ENCODE results near the gene TGM1.
A peak's percentile ranks its signal among the peaks of the same experiment; 100 is the strongest.
"Not testable (repeated sequence)": the region's sequence is repeated elsewhere in the genome, so short reads cannot be mapped to it uniquely, and the experiment has no call there.

Gene TGM1

DNA sequence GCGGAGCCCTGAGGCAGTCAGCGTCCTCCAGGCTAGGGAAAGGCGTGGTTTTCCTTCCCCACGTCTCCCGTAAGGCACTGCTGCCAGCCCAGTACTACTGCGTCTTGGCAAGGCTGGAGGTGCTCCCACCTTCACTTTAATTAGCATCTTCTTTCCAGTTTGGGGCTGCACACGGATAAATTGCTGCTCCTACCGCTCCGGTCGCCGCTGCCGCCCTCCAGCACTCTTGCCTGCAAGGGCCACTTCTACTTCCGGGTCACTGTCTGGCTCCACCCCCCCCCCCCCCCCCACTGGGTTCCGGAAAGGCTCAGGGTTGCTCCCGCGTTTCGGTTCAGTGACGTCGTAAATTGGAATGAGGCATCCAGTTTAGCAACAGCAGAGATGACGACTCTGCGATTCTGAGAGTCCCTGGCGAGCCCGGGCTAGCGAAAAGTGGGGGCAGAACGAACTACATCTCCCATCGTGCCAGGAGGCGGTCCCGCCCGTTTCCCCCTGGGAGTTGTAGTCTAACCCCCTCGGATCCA, 30.8 kb downstream of the TGM1 start, which contains the start of gene NEDD8:
TSS of gene NEDD8 (minus strand) at position 247 of the 524 bp plus-strand sequence. CDS start at position 147, 100 bp downstream.
- peak; percentile 85 for DNase-seq

- no peak for DNase-seq
Observed at GRCh38 chr14:24231263-24232120, 31.5 kb downstream of the TGM1 start.

- no peak for DNase-seq
Observed at GRCh38 chr14:24228902-24229301, 34.1 kb downstream of the TGM1 start.

DNA sequence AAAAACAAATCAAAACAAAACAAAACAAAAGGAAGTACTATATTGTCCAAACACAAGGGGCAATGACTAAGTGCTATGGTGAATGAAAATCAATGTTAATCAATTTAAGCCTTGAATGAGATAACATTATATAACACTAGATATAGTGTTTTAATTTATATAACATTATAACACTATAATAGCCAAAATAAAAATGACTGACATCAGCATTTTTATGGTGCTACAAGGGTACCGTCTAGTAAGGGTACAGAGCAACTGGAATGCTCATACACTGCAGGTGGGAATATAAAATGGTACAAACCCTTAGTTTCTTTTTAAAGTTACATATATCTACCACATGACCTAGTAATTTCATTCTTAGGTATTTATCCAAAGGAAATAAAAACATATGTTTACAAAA, 36.5 kb downstream of the TGM1 start:
- DNase-seq, result no peak

DNA sequence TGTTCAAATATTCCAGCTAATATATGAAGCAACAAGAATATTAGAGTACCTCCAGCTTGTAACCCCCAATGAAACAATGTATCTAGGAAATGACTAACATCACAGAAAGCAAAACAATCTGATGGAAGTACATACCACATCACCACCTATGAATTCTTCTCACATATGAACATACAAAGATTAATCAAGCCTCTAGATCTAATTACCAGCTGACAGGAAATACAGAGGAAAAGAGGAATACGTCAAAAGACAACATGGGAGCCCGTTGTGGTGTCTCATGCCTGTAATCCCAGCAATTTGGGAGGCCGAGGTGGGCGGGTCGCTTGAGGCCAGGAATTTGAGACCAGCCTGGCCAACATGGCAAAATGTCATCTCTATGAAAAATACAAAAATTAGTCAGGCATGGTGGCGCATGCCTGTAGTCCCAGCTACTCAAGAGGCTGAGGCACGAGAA, 38.3 kb downstream of the TGM1 start:
- no peak for DNase-seq

DNA sequence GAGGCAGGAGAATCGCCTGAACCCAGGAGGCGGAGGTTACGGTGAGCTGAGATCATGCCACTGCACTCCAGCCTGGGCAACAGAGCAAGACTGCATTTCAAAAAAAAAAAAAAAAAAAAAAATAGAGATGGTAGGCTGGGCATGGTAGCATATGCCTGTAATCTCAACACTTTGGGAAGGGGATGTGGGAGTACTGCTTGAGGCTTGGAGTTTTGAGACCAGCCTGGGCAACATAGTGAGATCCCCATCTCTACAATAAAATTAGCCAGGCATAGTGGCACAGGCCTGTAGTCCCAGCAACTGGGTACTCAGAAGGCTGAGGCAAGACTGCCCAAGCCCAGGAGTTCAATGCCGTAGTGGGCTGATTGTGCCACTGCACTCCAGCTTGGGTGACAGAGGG, 40.0 kb downstream of the TGM1 start:
- DNase-seq, result not testable (repeated sequence)

- DNase-seq, result no peak
Observed at GRCh38 chr14:24219521-24219920, 43.5 kb downstream of the TGM1 start.

- no peak for DNase-seq
Observed at GRCh38 chr14:24219080-24219479, 43.9 kb downstream of the TGM1 start.

DNA sequence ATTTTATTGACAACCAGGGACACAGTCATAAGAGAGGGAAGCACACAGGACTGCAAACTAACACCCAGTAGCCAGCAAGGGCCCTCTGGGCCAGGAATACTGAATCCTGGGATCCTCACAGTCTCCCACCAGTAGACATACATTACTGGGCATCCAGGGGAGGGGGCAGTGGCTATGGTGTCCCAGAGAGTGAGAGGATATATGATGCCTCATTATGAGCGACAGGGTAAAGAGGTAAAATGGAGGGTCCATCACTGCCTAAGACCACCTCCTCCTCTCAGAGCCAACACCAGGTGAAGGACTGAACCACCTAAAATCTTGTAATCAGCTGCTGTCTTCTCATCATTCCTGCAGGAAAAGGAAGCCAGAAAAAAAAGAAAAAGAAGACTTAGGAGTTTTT, 46.1 kb downstream of the TGM1 start:
- not testable (repeated sequence) for DNase-seq

- no peak for DNase-seq
Observed at GRCh38 chr14:24216345-24216699, 46.7 kb downstream of the TGM1 start.

GRCh38 chr14:24215495-24216344, 47.3 kb downstream of the TGM1 start, which contains the start of gene MDP1:
MDP1 (minus strand) TSS chr14:24216066; CDS start chr14:24215955, 111 bp downstream.
- DNase-seq, result peak; percentile 81

GRCh38 chr14:24213866-24214662, 48.9 kb downstream of the TGM1 start:
- DNase-seq, result no peak

- peak; percentile 82 for DNase-seq
Observed at GRCh38 chr14:24212924-24213865, 49.8 kb downstream of the TGM1 start, which contains the start of gene CHMP4A. CHMP4A (minus strand) TSS chr14:24213488; CDS start chr14:24213439, 49 bp downstream.

DNA sequence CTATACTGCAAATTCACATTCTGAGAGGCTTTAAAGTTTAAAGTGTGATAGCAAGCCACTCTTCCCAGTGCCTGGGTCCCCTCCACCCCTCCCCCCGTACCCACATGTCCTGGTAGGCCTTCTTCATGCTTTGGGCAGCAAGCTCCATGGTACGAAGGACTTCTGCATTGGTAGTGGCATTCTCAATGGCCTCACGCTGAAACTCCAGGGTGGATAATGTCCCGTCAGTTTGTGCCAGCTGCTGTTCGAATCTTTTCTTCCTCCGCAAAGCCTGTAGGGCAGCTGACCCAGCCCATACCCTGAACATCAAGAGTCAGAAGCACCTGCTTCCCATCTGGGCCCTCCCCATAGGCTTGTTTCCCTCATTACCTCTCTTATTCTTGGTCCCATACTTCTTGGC, 51.7 kb downstream of the TGM1 start:
- no peak for DNase-seq

DNA sequence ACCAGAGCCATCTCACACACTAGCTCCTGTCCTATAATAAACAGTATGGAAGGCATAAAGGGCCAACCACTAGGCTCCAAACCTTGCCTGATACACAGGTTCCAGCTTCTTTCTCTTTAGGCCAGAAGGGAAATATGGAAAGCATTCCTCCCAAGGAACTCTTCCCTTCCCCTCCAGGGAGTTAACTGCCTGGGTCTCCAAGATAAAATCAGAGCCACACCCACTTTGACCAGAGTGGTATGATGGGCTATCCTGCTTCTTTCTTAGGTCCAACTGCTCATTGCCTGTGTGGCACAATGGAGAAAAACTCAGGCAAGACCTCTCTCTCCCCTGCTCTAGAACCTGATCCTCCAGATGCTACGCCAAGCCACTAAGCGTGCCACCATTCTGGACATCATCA, 55.4 kb downstream of the TGM1 start:
- DNase-seq, result no peak

- DNase-seq, result no peak
Observed at GRCh38 chr14:24207104-24207551, 55.8 kb downstream of the TGM1 start.

DNA sequence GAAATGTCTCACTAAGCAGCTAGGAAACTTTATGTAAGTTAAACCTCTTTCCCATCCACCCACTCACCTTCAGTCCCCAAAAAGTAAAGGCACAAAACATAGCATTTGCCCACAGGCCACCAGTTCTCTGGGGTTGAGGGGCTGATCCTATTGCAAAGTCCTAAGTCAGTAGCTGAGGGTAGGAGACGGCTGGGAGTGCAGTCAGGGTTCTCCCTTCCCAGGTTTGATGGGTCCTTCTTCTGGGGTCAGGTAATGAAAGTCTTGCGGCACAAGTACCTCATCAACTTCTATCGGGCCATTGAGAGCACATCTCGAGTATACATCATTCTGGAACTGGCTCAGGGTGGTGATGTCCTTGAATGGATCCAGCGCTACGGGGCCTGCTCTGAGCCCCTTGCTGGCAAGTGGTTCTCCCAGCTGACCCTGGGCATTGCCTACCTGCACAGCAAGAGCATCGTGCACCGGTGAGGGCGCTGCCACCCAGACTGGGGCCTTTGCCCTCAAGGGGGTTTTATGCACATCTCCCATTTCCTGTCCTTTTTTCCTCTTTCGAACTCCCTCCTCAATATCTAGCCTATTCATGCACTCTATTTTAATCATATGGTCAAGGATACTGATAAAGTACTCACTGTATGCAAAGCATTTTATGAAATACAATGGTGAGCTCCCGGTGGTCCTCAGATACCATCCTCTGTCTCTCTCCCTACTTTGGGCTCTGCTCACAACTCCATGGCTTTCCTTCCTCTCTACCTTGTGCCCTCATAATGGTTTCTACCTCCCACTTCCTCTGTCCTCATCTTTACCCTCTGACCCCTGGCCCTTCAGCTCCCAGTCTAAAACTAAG, 56.5 kb downstream of the TGM1 start:
- DNase-seq, result no peak

- DNase-seq, result no peak
Observed at GRCh38 chr14:24204163-24205146, 58.5 kb downstream of the TGM1 start.
